Vein endothelial cell (primary cell): ENCODE results near the gene LACC1. TPM values are rescaled to one million over a fixed set of nuclear protein-coding genes. Genes with fewer than 3 reads are reported as not detected.

Experiments
- total RNA-seq: library from RNA; depleted of rRNA; stranded (reverse); fragments of >200 nt; gene quantifications from 2 replicates; pipeline ENCODE4 v1.2.3, GENCODE V29; 2012

The LACC1 gene
- total RNA-seq, result 7.8 and 9.8 TPM in 2 replicates

DNA sequence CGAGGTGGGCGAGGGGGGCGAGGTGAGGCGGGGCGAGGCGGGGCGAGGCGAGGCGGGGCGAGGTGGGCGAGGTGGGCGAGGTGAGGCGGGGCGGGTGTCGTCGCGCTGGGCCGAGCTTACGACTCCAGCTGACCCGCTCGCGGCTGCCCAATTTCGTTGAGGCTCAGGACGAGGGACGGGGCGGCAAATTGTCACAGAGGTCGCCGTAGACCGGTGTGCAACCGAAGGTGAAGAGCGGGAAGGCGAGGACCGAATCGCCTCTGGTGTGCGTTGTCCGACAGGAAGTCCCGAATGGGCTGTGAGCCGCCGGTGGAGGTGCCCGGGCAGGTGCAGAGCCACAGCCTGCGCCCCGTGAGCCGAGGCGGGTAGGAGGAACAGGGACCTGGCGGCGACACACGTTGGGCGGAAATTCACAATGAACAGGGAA is at the start of gene LACC1:
Gene LACC1 (plus strand): TSS at position 150 of the 427 bp plus-strand sequence. CDS start 1,082 bp downstream, outside the sequence.

DNA sequence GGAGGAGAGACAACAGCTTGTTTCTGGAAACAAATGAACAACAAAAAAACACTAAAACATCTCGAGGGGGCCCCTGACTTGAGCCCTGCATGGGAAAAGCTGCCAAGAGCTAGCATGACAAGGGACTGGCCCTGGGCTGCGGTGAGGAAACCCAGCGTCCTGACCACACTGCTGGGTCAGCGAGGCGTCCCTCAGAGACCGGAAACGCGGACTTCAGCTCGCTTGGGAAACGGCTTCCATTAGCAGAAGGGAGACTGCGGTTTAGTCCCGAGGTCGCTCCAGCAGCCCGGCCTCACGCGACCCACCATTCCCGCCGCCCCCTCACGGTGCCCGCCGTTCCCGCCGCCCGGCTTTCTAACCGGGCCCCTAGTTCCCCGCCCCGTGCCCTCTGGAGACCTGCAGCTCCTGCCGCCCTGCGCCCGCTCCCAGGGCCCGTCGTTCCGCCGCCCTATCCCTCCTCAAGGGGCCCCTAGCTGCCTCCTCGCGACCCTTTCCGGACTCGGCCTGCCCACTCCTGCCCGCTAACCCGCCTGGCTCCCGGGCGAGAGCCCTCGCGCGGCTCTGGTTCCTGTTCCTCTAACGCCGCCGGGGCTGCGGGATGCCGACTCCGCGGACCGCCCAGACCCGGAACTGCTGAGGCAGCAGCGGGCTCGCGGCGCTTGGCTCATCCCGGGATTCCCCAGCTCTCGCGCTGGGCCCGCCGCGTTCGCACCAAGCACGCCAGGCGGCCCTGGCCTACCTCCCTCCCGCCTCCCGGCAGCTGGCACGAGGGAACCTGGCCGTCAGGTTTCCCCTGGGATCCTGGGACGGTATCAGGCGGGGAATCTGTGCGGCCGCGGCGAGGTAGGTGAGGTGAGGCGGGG is 581 bp upstream of the LACC1 start, which contains the start of gene CCDC122:
Gene CCDC122 (minus strand): TSS at position 849 of the 863 bp plus-strand sequence. CDS start 10,364 bp downstream, outside the sequence.

Other genes with a start within 250 kb of the LACC1 start
- gene ENOX1, start 92.9 kb upstream of the LACC1 start, total RNA-seq, result 0.65 and 1.6 TPM in 2 replicates
- 2.9 and 7.0 TPM in 2 replicates for gene CCDC122, start 164 bp upstream of the LACC1 start, total RNA-seq